ENCODE results near the gene PLIN3. TPM values are rescaled to one million over a fixed set of nuclear protein-coding genes. Genes with fewer than 3 reads are reported as not detected.
"Not testable (repeated sequence)": the region's sequence is repeated elsewhere in the genome, so short reads cannot be mapped to it uniquely, and the experiment has no call there.

PLIN3 gene
- total RNA-seq, 1 donor from 2014 or later, result 93.8 TPM

DNA sequence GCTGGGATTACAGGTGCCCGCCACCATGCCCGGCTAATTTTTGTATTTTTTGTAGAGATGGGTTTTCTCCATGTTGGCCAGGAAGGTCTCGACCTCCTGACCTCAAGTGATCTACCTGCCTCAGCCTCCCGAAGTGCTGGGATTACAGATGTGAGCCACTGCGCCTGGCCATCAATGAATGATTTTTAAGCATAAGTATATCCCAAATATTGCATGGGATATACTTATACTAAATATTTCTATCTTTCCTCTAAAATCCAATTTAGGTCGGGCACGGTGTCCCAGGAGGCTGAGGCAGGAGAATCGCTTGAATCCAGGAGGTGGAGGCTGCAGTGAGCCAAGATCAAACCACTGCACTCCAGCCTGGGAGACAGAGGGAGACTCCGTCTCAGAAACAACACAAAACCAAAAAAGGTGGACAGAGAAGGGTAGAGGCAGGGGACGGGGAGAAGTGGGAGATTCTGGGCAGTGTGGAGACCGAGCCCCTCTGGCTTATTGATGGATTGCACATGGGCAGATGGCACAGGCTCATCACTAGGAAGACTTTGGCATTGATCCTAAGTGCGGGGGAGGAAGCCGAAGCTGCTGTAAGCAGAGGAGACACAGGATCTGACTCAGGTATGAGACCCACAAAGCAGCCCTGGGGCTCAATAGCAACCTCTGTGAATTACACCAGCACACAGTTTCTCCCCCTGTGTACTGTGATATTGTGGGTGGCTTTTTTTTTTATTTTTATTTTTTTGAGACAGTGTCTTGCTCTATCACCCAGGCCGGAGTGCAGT is 21.8 kb upstream of the PLIN3 start:
- H3K27ac ChIP-seq, result no peak overlapping the region
- no peak for DNase-seq (ENCODE audit: extremely low spot score in 2 of 2)
- no peaks in the 10 kb centered on the region for H3K4me1 ChIP-seq
- no peaks in the 10 kb centered on the region for H3K9me3 ChIP-seq
- TF ChIP-seq POLR2AphosphoS5 (IDR thresholded peaks at IDR 0.05; ENCODE audit: insufficient read depth in 1 of 2, low read depth in 1 of 2), result no peak
- no peak for TF ChIP-seq POLR2A (IDR thresholded peaks at IDR 0.05)
- TF ChIP-seq, protein P1, sequence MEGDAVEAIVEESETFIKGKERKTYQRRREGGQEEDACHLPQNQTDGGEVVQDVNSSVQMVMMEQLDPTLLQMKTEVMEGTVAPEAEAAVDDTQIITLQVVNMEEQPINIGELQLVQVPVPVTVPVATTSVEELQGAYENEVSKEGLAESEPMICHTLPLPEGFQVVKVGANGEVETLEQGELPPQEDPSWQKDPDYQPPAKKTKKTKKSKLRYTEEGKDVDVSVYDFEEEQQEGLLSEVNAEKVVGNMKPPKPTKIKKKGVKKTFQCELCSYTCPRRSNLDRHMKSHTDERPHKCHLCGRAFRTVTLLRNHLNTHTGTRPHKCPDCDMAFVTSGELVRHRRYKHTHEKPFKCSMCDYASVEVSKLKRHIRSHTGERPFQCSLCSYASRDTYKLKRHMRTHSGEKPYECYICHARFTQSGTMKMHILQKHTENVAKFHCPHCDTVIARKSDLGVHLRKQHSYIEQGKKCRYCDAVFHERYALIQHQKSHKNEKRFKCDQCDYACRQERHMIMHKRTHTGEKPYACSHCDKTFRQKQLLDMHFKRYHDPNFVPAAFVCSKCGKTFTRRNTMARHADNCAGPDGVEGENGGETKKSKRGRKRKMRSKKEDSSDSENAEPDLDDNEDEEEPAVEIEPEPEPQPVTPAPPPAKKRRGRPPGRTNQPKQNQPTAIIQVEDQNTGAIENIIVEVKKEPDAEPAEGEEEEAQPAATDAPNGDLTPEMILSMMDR (IDR thresholded peaks at IDR 0.05), result no peak
- H3K27me3 ChIP-seq, result no peaks in the 10 kb centered on the region
- intact Hi-C loops (cut with DNase I), result no loop called here
- H3K4me3 ChIP-seq, result no peak overlapping the region
- H3K36me3 ChIP-seq, result no peaks in the 10 kb centered on the region

DNA sequence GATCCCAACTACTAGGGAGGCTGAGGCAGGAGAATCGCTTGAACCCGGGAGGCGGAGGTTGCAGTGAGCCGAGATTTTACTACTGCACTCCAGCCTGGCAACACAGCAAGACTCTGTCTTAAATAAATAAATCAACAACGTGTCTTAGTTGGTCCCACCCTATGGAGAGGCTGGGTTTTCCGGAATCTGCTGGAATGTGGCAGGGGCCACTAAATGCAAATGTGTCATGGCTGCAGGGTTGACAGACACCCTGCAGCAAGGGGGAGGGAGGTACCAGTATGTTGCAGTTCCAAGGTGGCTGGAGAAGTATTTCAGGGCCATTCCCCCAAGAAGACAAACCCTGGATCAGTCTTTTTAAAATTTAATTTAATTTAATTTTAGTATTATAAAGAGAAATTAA is 20.3 kb upstream of the PLIN3 start:
- H3K4me1 ChIP-seq; H3K27me3 ChIP-seq; H3K27ac ChIP-seq; H3K9me3 ChIP-seq; intact Hi-C loops (cut with DNase I); H3K36me3 ChIP-seq; DNase-seq (ENCODE audit: extremely low spot score in 2 of 2); H3K4me3 ChIP-seq: not testable (repeated sequence)

DNA sequence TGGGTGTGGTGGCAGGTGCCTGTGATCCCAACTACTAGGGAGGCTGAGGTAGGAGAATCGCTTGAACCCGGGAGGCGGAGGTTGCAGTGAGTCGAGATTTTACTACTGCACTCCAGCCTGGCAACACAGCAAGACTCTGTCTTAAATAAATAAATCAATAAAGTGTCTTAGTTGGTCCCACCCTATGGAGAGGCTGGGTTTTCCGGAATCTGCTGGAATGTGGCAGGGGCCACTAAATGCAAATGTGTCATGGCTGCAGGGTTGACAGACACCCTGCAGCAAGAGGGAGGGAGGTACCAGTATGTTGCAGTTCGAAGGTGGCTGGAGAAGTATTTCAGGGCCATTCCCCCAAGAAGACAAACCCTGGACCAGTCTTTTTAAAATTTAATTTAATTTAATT is 17.5 kb upstream of the PLIN3 start:
- DNase-seq (ENCODE audit: extremely low spot score in 2 of 2); H3K4me3 ChIP-seq; H3K9me3 ChIP-seq; H3K36me3 ChIP-seq; H3K27me3 ChIP-seq; H3K27ac ChIP-seq; H3K4me1 ChIP-seq; intact Hi-C loops (cut with DNase I): not testable (repeated sequence)

DNA sequence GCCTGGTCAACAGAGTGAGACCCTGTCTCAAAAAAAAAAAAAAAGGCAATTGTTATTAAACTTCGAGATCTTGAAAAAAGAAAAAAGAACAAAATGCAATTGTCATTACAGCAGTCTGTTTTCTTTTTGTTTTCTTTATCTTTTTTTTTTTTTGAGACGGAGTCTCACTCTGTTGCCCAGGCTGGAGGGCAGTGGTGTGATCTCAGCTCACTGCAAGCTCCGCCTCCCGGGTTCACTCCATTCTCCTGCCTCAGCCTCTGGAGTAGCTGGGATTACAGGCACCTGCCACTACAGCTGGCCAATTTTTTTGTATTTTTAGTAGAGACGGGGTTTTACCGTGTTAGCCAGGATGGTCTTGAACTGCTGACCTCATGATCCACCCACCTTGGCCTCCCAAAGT is 15.4 kb upstream of the PLIN3 start:
- H3K27ac ChIP-seq; H3K4me1 ChIP-seq; H3K27me3 ChIP-seq; H3K4me3 ChIP-seq; intact Hi-C loops (cut with DNase I); H3K36me3 ChIP-seq; H3K9me3 ChIP-seq; DNase-seq (ENCODE audit: extremely low spot score in 2 of 2): not testable (repeated sequence)

DNA sequence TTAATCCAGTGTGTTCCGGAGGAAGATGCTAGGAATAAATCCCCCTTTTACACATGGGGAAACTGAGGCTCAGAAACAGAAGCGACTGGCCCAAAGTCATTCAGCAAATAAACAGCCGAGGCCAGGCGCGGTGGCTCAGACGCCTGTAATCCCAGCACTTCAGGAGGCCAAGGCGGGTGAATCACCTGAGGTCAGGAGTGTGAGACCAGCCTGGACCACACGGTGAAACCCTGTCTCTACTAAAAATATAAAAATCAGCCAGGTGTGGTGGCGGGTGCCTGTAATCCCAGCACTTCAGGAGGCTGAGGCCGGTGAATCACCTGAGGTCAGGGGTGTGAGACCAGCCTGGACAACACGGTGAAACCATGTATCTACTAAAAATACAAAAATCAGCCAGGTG is 11.6 kb upstream of the PLIN3 start:
- intact Hi-C loops (cut with DNase I), result loop anchor here (5.0 kb wide), 1 partner anchor 153 kb away; no protein-coding TSS in a partner anchor
- no peak for DNase-seq (ENCODE audit: extremely low spot score in 2 of 2)
- Histone ChIP-seq H3K9me3 (no peaks in the 10 kb centered on the region), H3K36me3 (no peaks in the 10 kb centered on the region), H3K4me1 (peaks cover 12% of the 10 kb centered on the region), H3K27me3 (no peaks in the 10 kb centered on the region), H3K27ac (no peak overlapping the region), H3K4me3 (no peak overlapping the region)
- TF ChIP-seq, protein P1 (IDR thresholded peaks at IDR 0.05), result no peak
- TF ChIP-seq POLR2AphosphoS5 (IDR thresholded peaks at IDR 0.05; ENCODE audit: insufficient read depth in 1 of 2, low read depth in 1 of 2) (no peak), POLR2A (IDR thresholded peaks at IDR 0.05) (no peak)

DNA sequence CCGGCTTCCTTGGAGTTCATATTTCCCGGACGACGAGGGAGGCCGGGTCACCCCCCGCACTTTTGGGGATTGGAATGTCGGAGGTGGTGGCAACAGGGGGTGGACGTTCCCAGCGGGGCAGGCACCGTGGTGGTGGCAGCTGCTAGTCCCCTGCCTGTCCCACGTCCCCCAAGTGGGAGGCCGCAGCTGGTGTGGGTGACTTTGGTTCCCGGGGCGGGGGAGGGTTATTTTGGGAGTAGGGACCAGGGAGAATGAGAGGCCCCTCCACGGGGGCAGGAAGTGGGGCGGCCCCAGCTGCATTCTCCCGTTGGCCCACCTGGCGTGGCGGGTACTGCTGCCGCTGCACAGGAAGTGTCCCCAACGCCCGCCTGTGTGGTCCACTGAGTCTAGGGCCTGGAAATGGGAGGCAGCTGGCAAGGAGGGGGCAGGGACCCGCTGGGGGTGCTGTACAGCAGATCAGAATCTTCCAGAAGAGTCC is 11.1 kb upstream of the PLIN3 start:
- Histone ChIP-seq H3K4me3 (no peak overlapping the region), H3K4me1 (peaks cover 12% of the 10 kb centered on the region), H3K27ac (no peak overlapping the region), H3K27me3 (no peaks in the 10 kb centered on the region), H3K9me3 (no peaks in the 10 kb centered on the region), H3K36me3 (no peaks in the 10 kb centered on the region)
- TF ChIP-seq, protein P1 (IDR thresholded peaks at IDR 0.05), result no peak
- TF ChIP-seq POLR2A (IDR thresholded peaks at IDR 0.05) (no peak), POLR2AphosphoS5 (IDR thresholded peaks at IDR 0.05; ENCODE audit: insufficient read depth in 1 of 2, low read depth in 1 of 2) (no peak)
- DNase-seq (ENCODE audit: extremely low spot score in 2 of 2), result no peak
- intact Hi-C loops (cut with DNase I), result loop anchor here (5.0 kb wide), 1 partner anchor 154 kb away; no protein-coding TSS in a partner anchor
